Smooth muscle cell of the brain vasculature (primary cell): ENCODE results near the gene OR52K1.
"Not testable (repeated sequence)": the region's sequence is repeated elsewhere in the genome, so short reads cannot be mapped to it uniquely, and the experiment has no call there.

Experiments
- DNase-seq: peaks from one replicate; pipeline ENCODE4 v3.0.0-alpha.2; 2012; ENCODE audit warnings: low read depth, low spot score

The OR52K1 gene

GRCh38 chr11:4491878-4492606 lies 9.6 kb downstream of the OR52K1 start:
- no peak for DNase-seq

GRCh38 chr11:4493480-4493818 lies 11.0 kb downstream of the OR52K1 start:
- no peak for DNase-seq

DNA sequence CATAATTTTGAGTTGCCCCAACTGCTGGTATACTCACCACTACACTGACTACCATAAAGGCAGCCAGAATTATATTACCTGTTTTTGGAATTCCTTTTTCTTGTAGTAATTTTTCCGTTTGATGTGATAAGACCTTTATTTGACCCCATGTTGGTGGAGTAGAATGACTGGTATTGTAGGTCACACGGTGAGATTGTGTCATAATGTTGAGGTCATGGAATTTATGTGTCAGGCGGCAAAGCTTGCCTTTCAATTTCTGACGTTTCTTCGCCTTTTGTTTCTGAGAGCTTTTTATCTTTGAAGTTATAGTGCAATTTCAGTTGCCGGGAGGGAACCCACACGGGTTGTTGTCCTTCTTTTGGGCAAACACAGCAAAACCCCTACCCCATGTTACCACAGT lies 13.0 kb downstream of the OR52K1 start:
- DNase-seq = no peak

GRCh38 chr11:4495986-4496385 lies 13.5 kb downstream of the OR52K1 start:
- no peak for DNase-seq

DNA sequence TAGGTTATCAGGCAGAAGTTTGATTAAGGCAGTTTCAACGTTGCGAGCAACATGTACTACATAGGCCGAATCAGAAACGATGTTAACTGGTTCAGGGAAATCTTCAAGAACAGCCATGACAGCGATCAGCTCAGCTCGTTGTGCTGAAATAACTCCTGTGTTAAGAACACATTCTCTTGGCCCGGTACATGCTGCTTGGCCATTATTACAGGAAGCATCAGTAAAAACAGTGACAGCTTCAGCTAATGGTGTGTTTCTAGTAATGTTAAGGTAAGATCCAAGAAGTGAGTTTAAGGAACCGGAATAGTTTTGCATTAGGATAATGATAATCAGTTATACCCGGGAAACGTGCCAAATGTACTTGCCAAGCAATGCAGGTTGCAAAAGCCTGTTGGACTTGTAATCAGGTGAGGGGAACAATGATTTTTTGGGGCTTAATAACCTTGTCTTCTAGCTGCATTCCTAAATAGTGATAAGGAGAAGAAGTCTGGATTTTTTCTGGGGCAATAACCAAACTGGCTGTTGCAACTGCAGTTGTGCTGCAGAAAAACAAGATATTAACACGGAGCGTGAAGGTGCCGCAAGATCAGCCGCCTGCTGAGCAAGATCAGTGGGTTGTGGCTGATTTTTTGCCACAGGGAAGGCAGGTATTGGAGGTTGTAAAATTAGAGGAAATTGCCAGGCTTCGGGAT lies 14.3 kb downstream of the OR52K1 start:
- no peak for DNase-seq

DNA sequence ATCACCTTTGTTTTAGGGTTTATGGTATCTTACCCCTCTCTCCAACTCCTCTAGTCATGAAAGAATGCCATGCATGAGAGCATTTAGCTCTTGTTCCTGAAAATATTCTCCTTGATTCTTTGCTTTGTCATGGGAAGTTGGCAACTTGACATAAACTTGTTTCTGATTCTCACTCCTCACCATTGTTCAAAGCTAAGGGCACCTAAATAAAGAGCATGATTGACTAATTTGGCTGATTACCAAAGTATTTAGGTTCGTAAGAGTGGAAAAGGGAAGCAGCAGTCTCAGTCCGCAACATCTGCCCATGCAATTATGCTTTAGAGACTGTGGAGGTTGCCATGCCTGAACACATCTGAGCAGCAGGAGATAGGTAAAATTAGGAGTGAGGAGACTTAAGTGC lies 26.4 kb downstream of the OR52K1 start:
- DNase-seq = no peak

- no peak for DNase-seq
These were observed 29.1 kb downstream of the OR52K1 start for GRCh38 chr11:4511282-4512245.

DNA sequence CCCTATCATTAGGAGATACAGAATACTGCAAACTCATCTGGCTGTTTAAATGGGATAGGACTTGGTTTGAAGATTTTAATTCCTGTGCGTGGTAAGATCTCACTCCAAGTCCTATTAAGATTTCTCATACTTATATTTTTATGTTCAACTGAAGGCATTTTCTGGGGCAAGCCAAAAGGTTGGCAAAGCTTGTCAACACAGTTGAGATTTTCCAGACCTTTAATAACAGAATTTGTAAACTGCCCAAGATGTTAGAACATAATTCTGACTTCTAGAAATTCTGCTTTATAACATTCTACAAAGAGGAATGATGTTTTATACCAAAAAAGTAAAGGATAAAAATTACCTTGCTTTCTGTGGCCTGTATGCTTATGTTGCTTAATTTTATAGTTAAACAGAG lies 31.8 kb downstream of the OR52K1 start:
- DNase-seq = no peak

DNA sequence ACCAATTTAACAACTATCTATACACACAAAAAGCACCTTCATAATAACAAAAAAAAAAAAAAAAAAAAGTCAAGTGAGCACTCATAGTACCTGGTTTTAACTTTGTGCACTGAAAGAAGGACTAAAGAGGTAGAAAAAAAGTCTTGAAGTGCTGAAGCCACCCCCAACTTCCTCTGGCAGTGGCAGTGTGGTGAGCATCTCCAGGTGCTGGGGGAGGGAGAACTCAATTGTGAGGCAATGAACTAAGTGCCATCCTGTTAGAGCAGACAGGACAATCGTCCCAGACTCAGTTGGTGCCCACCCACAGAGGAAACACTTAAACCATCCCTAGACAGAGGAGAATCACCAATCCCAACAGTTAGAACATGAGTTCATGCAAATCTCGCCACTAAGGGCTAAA lies 39.9 kb downstream of the OR52K1 start:
- no peak for DNase-seq

DNA sequence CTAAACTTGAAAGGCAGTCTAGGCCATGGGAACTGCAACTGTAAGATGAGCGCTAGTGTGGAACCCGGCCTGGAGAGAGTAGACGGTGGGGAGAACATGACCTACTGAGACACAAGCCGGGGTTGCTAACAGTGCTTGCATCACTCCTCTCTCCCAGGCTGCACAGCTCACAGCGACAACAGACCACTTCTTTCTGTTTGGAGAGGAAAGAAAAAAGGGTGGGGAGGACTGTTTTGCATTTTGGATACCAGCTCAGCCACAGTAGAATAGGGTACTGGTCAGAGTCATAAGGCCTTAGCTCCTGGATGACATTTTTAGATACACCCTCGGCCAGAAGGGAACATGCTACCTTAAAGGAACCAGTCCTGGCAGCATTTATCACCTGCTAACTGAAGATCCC lies 40.3 kb downstream of the OR52K1 start:
- no peak for DNase-seq

GRCh38 chr11:4523666-4524065 lies 41.2 kb downstream of the OR52K1 start:
- DNase-seq = no peak

DNA sequence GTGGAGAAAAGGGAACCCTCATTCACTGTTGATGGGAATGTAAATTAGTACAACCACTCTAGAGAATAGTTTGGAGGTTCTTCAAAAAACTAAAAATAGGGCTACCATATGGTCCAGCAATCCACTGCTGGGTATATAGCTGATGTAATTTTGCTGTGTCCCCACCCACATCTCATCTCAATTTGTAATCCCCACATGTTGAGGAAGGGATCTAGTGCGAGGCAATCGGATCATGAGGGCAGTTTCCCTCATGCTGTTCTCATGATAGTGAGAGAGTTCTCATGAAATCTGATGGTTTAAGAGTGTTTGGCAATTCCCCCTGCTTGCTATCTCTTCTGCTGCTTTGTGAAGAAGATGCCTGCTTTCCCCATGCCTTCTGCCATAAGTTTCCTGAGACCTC lies 45.5 kb downstream of the OR52K1 start:
- DNase-seq = no peak

DNA sequence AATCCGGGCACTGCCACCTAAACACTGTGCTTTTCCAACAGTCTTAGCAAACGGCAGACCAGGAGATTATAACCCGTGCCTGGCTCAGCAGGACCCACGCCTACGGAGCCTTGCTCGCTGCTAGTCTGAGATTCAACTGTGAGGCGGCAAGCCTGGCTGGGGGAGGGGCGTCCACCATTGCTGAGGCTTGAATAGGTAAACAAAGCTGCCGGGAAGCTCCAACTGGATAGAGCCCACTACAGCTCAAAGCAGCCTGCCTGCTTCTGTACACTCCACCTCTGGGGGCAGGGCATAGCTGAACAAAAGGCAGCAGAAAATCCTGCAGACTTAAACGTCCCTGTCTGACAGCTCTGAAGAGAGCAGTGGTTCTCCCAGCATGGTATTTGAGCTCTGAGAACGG lies 49.2 kb downstream of the OR52K1 start:
- not testable (repeated sequence) for DNase-seq

- no peak for DNase-seq
These were observed 57.3 kb downstream of the OR52K1 start for GRCh38 chr11:4539603-4540219.

- no peak for DNase-seq
These were observed 58.6 kb downstream of the OR52K1 start for GRCh38 chr11:4541071-4541470.
